GM13977 (cell line): ENCODE measurements around the gene NFE2L1.
"Not testable (repeated sequence)": the region's sequence is repeated elsewhere in the genome, so short reads cannot be mapped to it uniquely, and the experiment has no call there.

Experiments
- DNase-seq: peaks from one replicate; pipeline ENCODE4 v3.0.0; 2012; ENCODE audit warnings: low spot score
- CTCF ChIP-seq: IDR thresholded peaks from 2 replicates; pipeline ENCODE4 v1.5.1; 2012; ENCODE audit warnings: mild to moderate bottlenecking, control low read depth; ENCODE audit not compliant: insufficient read depth; ENCODE audit errors: extremely low read depth, missing control alignments
- in situ Hi-C: fragments of 300-500 bp; cut with MboI; formaldehyde crosslinking; loops from one replicate; pipeline ENCODE4 v1.12.0; 2022; ENCODE audit warnings: low sequenced_read_pairs, low pct_unique_long_range_greater_than_20kb, mixed read lengths, inconsistent platforms; ENCODE audit not compliant: unreplicated experiment

The NFE2L1 gene

GRCh38 chr17:48059125-48059668 is 11.0 kb downstream of the NFE2L1 start:
- no peak for DNase-seq
- TF ChIP-seq CTCF, result no peak
- in situ Hi-C loops, result no loop called here

- TF ChIP-seq CTCF, result no peak
- in situ Hi-C loops, result no loop called here
- DNase-seq, result no peak
Observed at GRCh38 chr17:48060249-48060648, 12.1 kb downstream of the NFE2L1 start.

GRCh38 chr17:48062273-48062672 is 14.1 kb downstream of the NFE2L1 start:
- TF ChIP-seq CTCF, result no peak
- DNase-seq, result no peak
- in situ Hi-C loops, result no loop called here

- in situ Hi-C loops, result loop anchor here (5.0 kb wide), 1 partner anchor 37 kb away; no protein-coding TSS in a partner anchor
- TF ChIP-seq CTCF, result no peak
- no peak for DNase-seq
Observed at GRCh38 chr17:48064638-48065037, 16.5 kb downstream of the NFE2L1 start.

- TF ChIP-seq CTCF, result no peak
- in situ Hi-C loops, result loop anchor here (5.0 kb wide), 1 partner anchor 39 kb away; no protein-coding TSS in a partner anchor
- no peak for DNase-seq
Observed at GRCh38 chr17:48066192-48066591, 18.0 kb downstream of the NFE2L1 start.

GRCh38 chr17:48066656-48067055 is 18.5 kb downstream of the NFE2L1 start:
- in situ Hi-C loops, result loop anchor here (5.0 kb wide), 1 partner anchor 39 kb away; no protein-coding TSS in a partner anchor
- TF ChIP-seq CTCF, result no peak
- DNase-seq, result no peak

- no peak for DNase-seq
- in situ Hi-C loops, result loop anchor here (5.0 kb wide), 1 partner anchor 40 kb away; no protein-coding TSS in a partner anchor
- TF ChIP-seq CTCF, result no peak
Observed at GRCh38 chr17:48067245-48067644, 19.1 kb downstream of the NFE2L1 start.

- not testable (repeated sequence) for DNase-seq
- in situ Hi-C loops, result loop anchor here (5.0 kb wide), 1 partner anchor 41 kb away; no protein-coding TSS in a partner anchor
Observed at GRCh38 chr17:48067808-48068207, 19.6 kb downstream of the NFE2L1 start.
